Thoracic aorta (tissue), 2 donors: ENCODE data around the gene NEK7. TPM values are rescaled to one million over a fixed set of nuclear protein-coding genes. Genes with fewer than 3 reads are reported as not detected.
A peak's percentile ranks its signal among the peaks of the same experiment; 100 is the strongest.

Experiments
- ATAC-seq: fragments of 150-250 bp; one replicate; pipeline ENCODE4 v1.8.0; 2017; ENCODE audit warnings: low read depth; ENCODE audit not compliant: insufficient number of reproducible peaks, low FRiP score
- DNase-seq: peaks from one replicate; pipeline ENCODE4 v3.0.0-alpha.2; 2020; ENCODE audit warnings: low spot score
- H3K27ac ChIP-seq, 2 donors: fragments of 200-600 bp; sonication (generic); 1 replicate in 1 of 2; 2 replicates in 1 of 2; pipeline ENCODE4 v1.5.1; 2016; ENCODE audit warnings: mild to moderate bottlenecking in 2 of 2, moderate library complexity in 2 of 2
- H3K27me3 ChIP-seq: fragments of 200-600 bp; sonication (generic); replicated peaks from 2 replicates; pipeline ENCODE4 v1.6.0; 2016; ENCODE audit warnings: mild to moderate bottlenecking; ENCODE audit not compliant: insufficient read depth
- H3K36me3 ChIP-seq: fragments of 200-600 bp; sonication (generic); one replicate; pipeline ENCODE4 v1.5.1; 2016
- H3K4me1 ChIP-seq, 2 donors: fragments of 200-600 bp; sonication (generic); 1 replicate in 1 of 2; 2 replicates in 1 of 2; pipeline versions ENCODE4 v1.5.1 to v1.6.0; 2016; ENCODE audit warnings: low read depth in 2 of 2, mild to moderate bottlenecking in 1 of 2; ENCODE audit not compliant: control insufficient read depth in 1 of 2
- H3K4me3 ChIP-seq: fragments of 200-600 bp; sonication (generic); 2 replicates; pipeline ENCODE4 v1.5.1; 2016; ENCODE audit warnings: mild to moderate bottlenecking
- H3K9me3 ChIP-seq: fragments of 200-600 bp; sonication (generic); 2 replicates; pipeline ENCODE4 v1.5.1; 2016
- total RNA-seq, 2 donors: library from RNA; depleted of rRNA; stranded (reverse); fragments of >200 nt; gene quantifications; one replicate each; pipeline versions ENCODE4 v1.1.0 to v1.2.3, GENCODE V29; 2016
- TF ChIP-seq, protein P1 (sequence below): fragments of 200-600 bp; sonication (generic); IDR thresholded peaks from one replicate; pipeline ENCODE4 v1.5.1; 2019; ENCODE audit warnings: antibody characterized with exemption

NEK7 gene
- total RNA-seq, 2 donors from 2014 or later, result 118 to 155 TPM

DNA sequence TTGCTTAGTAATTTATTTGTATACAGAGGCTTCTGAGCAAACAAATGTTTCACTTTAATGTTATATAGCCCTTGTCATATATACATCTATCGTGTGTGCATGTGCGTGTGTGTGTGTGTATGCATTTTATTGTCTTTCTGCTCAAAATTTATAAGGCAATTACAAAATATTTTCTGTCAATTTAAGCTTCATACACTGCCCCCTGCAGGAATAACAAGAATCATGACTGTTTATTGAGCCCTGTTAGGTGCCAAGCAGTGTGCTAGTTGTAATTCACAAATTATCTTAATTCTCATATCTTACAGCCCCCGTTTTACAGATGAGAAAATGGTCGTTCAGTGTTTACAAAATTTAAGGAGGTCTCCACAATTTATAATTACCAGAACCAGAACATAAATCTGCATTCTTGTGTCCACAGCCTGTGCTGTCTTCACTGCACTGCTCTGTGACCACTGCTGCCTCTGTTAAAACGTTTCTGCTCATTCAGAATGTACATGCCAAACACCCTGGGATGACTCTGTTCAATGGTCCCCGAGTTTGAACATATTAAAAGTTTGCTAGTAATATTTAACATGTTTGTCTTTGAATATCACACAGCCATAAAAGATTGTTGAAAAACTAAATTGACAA lies 202.3 kb downstream of the NEK7 start:
- TF ChIP-seq, protein P1, sequence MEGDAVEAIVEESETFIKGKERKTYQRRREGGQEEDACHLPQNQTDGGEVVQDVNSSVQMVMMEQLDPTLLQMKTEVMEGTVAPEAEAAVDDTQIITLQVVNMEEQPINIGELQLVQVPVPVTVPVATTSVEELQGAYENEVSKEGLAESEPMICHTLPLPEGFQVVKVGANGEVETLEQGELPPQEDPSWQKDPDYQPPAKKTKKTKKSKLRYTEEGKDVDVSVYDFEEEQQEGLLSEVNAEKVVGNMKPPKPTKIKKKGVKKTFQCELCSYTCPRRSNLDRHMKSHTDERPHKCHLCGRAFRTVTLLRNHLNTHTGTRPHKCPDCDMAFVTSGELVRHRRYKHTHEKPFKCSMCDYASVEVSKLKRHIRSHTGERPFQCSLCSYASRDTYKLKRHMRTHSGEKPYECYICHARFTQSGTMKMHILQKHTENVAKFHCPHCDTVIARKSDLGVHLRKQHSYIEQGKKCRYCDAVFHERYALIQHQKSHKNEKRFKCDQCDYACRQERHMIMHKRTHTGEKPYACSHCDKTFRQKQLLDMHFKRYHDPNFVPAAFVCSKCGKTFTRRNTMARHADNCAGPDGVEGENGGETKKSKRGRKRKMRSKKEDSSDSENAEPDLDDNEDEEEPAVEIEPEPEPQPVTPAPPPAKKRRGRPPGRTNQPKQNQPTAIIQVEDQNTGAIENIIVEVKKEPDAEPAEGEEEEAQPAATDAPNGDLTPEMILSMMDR, result peak; percentile 34
- H3K27ac ChIP-seq, result no peak overlapping the region
- H3K9me3 ChIP-seq, result no peaks in the 10 kb centered on the region
- H3K4me1 ChIP-seq, result no peaks in the 10 kb centered on the region
- DNase-seq, result no peak
- ATAC-seq, result no peak
- H3K4me3 ChIP-seq, result no peak overlapping the region
- no peaks in the 10 kb centered on the region for H3K27me3 ChIP-seq
- no peaks in the 10 kb centered on the region for H3K36me3 ChIP-seq

DNA sequence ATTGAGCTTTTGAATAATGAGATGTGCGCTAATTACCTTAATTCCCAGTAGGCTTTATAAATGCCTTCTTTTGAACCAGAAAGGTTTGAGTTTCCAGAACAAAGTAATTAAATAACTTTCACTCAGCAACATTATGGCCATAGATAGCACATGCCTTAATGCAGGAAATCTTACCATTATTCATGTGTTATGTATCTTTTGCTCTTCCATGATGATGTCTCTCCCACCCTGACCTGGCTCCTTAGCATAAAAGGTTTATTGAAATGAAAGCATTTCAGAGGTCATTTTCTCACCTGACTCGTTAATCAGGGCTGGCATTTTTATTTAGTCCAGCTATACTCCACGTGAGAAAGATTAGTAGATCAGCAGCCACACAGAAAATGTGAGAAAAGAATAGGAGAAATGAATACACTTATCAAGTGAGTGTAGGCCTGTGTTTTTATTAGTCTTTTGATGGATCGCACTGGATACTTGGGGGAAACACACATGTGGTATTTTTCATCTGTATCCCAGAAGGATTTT lies 203.5 kb downstream of the NEK7 start:
- Histone ChIP-seq H3K4me1 (no peaks in the 10 kb centered on the region), H3K9me3 (no peaks in the 10 kb centered on the region), H3K27me3 (no peaks in the 10 kb centered on the region), H3K36me3 (no peaks in the 10 kb centered on the region), H3K27ac (no peak overlapping the region), H3K4me3 (no peak overlapping the region)
- DNase-seq, result no peak
- TF ChIP-seq, protein P1, result no peak
- no peak for ATAC-seq

DNA sequence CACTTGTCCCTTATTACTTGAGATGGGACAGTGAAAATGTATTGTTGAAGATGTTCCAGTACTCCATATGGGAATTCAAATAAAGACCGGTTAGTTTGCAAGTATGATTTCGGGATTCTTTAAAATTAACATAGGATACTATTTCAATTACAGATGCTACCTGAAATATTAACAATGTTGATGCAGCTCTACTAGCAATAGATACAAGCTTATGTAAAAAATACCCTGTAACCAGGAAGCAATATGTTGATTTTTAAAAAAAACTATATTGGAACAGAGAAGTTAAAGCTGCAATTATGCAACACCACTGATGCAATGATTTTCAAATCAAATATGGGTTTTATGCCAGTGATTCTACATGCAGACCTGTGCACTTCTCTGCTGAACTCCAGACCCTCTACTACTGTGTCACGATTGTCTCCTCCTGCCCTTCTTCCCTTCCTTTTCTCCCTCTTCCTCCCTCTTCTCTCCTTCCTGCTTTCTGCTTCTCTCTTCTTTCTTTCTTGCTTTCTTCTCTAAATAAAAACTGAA lies 204.5 kb downstream of the NEK7 start:
- H3K36me3 ChIP-seq, result no peaks in the 10 kb centered on the region
- no peaks in the 10 kb centered on the region for H3K4me1 ChIP-seq
- DNase-seq, result no peak
- no peaks in the 10 kb centered on the region for H3K27me3 ChIP-seq
- no peaks in the 10 kb centered on the region for H3K9me3 ChIP-seq
- H3K27ac ChIP-seq, result no peak overlapping the region
- no peak overlapping the region for H3K4me3 ChIP-seq
- no peak for ATAC-seq
- TF ChIP-seq, protein P1, result no peak

DNA sequence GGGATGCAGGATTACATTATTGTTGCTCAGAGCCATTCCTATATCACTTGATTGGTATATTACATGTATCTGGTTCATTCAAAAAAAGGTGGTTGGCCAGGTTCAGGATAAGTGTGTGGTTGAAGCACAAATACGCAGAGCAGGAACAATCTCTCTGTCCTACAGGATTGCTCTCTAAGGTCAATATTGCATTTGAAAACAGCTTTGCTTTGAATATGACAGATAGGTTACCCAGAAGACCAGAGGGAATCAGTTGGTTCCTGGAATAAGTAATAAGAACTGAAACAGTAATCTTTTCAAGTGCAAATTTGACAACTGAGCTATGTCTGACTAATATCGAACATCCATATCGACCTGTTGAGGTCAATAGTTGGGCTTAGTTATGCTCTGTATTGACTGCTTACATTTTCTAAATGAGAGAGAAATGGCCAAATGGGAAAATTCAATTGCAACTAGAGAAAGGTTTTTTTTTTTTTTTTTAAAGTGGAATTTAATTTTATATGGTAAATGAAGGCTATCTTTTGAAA lies 206.9 kb downstream of the NEK7 start:
- ATAC-seq (no peak), DNase-seq (no peak)
- H3K36me3 ChIP-seq, result no peaks in the 10 kb centered on the region
- no peaks in the 10 kb centered on the region for H3K27me3 ChIP-seq
- TF ChIP-seq, protein P1, result no peak
- no peak overlapping the region for H3K27ac ChIP-seq
- H3K4me3 ChIP-seq, result no peak overlapping the region
- no peaks in the 10 kb centered on the region for H3K9me3 ChIP-seq
- no peaks in the 10 kb centered on the region for H3K4me1 ChIP-seq

DNA sequence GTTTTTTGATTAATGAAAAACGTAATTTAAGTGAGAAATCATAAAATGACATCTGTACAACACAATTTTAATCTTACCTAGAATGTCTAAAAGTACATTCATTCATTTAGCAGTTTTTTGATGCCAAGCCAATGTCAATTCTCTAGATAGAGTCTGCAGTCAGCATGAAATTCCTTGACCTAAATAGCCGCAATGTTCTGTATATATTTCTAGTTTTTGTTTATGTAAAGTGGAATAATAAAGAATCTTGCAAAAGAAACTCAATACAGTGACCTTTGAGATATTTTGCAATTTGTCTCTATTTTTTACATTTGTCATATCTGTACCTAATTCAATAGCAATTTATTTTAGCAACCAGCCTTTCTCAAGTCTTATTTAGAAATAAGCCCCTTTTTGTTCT lies 207.7 kb downstream of the NEK7 start:
- ATAC-seq (no peak), DNase-seq (no peak)
- H3K27me3 ChIP-seq, result no peaks in the 10 kb centered on the region
- H3K4me1 ChIP-seq, result no peaks in the 10 kb centered on the region
- H3K27ac ChIP-seq, result no peak overlapping the region
- no peaks in the 10 kb centered on the region for H3K9me3 ChIP-seq
- no peaks in the 10 kb centered on the region for H3K36me3 ChIP-seq
- TF ChIP-seq, protein P1, result no peak
- H3K4me3 ChIP-seq, result no peak overlapping the region
